K562 (cell line): ENCODE results near the gene UNC50. TPM values are rescaled to one million over a fixed set of nuclear protein-coding genes. Genes with fewer than 3 reads are reported as not detected.

Experiments used
- EP400 ChIP-seq: fragments of 450-650 bp; IDR thresholded peaks from 2 replicates; pipeline ENCODE4 v1.6.1; 2017; ENCODE audit warnings: antibody characterized with exemption, mild to moderate bottlenecking, moderate library complexity
- FOXM1 ChIP-seq, 2 experiments: fragments of 450-650 bp in 1 of 2; sonication (generic) in 1 of 2; formaldehyde crosslinking in 1 of 2; IDR thresholded peaks; 2 replicates each; pipeline versions ENCODE4 v1.6.1 to v1.9.0; 2017 to 2022; ENCODE audit warnings: low read depth in 2 of 2, mild to moderate bottlenecking in 2 of 2, missing genetic modification reagents in 1 of 2, moderate library complexity in 1 of 2
- FOXP1 ChIP-seq: sonication (generic); formaldehyde crosslinking; IDR thresholded peaks from 2 replicates; pipeline ENCODE4 v1.8.0; 2022; ENCODE audit warnings: mild to moderate bottlenecking, missing genetic modification reagents
- ILK ChIP-seq: fragments of 450-650 bp; IDR thresholded peaks from 2 replicates; pipeline ENCODE4 v1.6.1; 2016; ENCODE audit warnings: missing genetic modification characterization, low read depth, mild to moderate bottlenecking, missing compliant biosample characterization, moderate library complexity, borderline replicate concordance
- MGA ChIP-seq: fragments of 450-650 bp; IDR thresholded peaks from 2 replicates; pipeline ENCODE4 v1.6.1; 2016; ENCODE audit warnings: mild to moderate bottlenecking, moderate library complexity
- SMARCA5 ChIP-seq: fragments of 450-650 bp; IDR thresholded peaks from 2 replicates; pipeline ENCODE4 v1.6.1; 2016
- SRSF9 ChIP-seq: fragments of 200-400 bp; formaldehyde crosslinking; IDR thresholded peaks from 2 replicates; pipeline ENCODE4 v1.6.1; 2017; ENCODE audit warnings: low read depth, low read length, borderline replicate concordance
- THRB ChIP-seq: fragments of 450-650 bp; formaldehyde crosslinking; conservative IDR thresholded peaks from 2 replicates; pipeline ENCODE4 v1.4.0; 2022; ENCODE audit warnings: mild to moderate bottlenecking, missing genetic modification characterization
- ZNF143 ChIP-seq: sonication (generic); formaldehyde crosslinking; IDR thresholded peaks from 2 replicates; pipeline ENCODE4 v1.9.0; 2022; ENCODE audit warnings: mild to moderate bottlenecking, missing genetic modification reagents
- ZNF311 ChIP-seq: fragments of 250-450 bp; sonication (Bioruptor Pico); IDR thresholded peaks from 2 replicates; pipeline ENCODE4 v1.4.0; 2020; ENCODE audit warnings: mild to moderate bottlenecking, moderate library complexity
- ZNF395 ChIP-seq: fragments of 200-800 bp; sonication (Bioruptor generic); IDR thresholded peaks from 2 replicates; pipeline ENCODE4 v1.6.1; 2017; ENCODE audit warnings: missing genetic modification characterization, missing compliant biosample characterization
- polyA plus RNA-seq, 8 experiments: library from polyadenylated mRNA; depleted of rRNA in 4 of 8; stranded (reverse) in 5 of 8; unstranded in 3 of 8; fragments of >200 nt; fragmentation: Nextera tagmentation in 2 of 8; fragmentation: Illumina TruSeq in 1 of 8; extraction: Ambion mirVana in 2 of 8; extraction: Trizol in 1 of 8; gene quantifications; 2 replicates each; pipeline versions ENCODE4 v1.2.1 to v1.2.3, GENCODE V29; 2011 to 2014; ENCODE audit warnings: inconsistent platforms in 1 of 8, missing spikeins in 1 of 8
- total RNA-seq, 7 experiments: library from RNA; depleted of rRNA in 6 of 7; stranded (reverse); fragments of >200 nt in 6 of 7; fragmentation: Illumina TruSeq in 2 of 7; extraction: Trizol in 2 of 7; gene quantifications; 2 replicates each; pipeline versions ENCODE4 v1.2.1 to v1.2.3, GENCODE V29; 2011 to 2021; ENCODE audit warnings: low replicate concordance in 1 of 7
- TF ChIP-seq, protein P1 (sequence below): fragments of 250-450 bp; sonication (Bioruptor Pico); IDR thresholded peaks from 2 replicates; pipeline ENCODE4 v1.5.0; 2021

Gene UNC50
- total and polyA plus RNA-seq, 9 of the 15 experiments (the other 6 are each of a cell fraction or from before 2014, with no cell fraction given), result 30.0 to 52.9 (median 35.9) TPM

- TF ChIP-seq MGA, result 0 out of 2 replicates have a peak, but pooled peaks have one; percentile 26
- TF ChIP-seq FOXP1 (CRISPR knock-in tag), result no peak
- TF ChIP-seq ILK (tag), result no peak
- TF ChIP-seq ZNF311, result no peak
- no peak for TF ChIP-seq SRSF9
- no peak for TF ChIP-seq ZNF143 (CRISPR knock-in tag)
- TF ChIP-seq ZNF395 (CRISPR knock-in tag), result peak; percentile 68; the same call in 1 of the 2 replicates
- TF ChIP-seq THRB, result no peak
- TF ChIP-seq SMARCA5, result no peak
- TF ChIP-seq, protein P1, sequence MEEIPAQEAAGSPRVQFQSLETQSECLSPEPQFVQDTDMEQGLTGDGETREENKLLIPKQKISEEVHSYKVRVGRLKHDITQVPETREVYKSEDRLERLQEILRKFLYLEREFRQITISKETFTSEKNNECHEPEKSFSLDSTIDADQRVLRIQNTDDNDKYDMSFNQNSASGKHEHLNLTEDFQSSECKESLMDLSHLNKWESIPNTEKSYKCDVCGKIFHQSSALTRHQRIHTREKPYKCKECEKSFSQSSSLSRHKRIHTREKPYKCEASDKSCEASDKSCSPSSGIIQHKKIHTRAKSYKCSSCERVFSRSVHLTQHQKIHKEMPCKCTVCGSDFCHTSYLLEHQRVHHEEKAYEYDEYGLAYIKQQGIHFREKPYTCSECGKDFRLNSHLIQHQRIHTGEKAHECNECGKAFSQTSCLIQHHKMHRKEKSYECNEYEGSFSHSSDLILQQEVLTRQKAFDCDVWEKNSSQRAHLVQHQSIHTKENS (CRISPR knock-in tag), result no peak
- peak; percentile 30; the same call in 1 of the 2 replicates for TF ChIP-seq EP400
- TF ChIP-seq FOXM1 (IDR thresholded peaks at IDR 0.05; ENCODE audit: low read depth), result peak; percentile 54; the same call in 1 of the 2 replicates
- TF ChIP-seq FOXM1 (CRISPR knock-in tag; IDR thresholded peaks at IDR 0.05; ENCODE audit: low read depth), result no peak
Observed at GRCh38 chr2:98560256-98560771, 48.1 kb upstream of the UNC50 start (continued).
